Endodermal cell (in vitro differentiated cells): Measurements from ENCODE around the gene EIF3D. TPM values are rescaled to one million over a fixed set of nuclear protein-coding genes. Genes with fewer than 3 reads are reported as not detected.
A peak's percentile ranks its signal among the peaks of the same experiment; 100 is the strongest.

Experiments used
- DNase-seq: peaks from one replicate; pipeline ENCODE4 v3.0.0-alpha.2; 2017
- H3K27ac ChIP-seq: 2 replicates; pipeline ENCODE4 v1.5.1; 2013; ENCODE audit warnings: mild to moderate bottlenecking, low read depth, low read length, moderate library complexity
- H3K27me3 ChIP-seq: 2 replicates; pipeline ENCODE4 v1.6.1; 2013; ENCODE audit warnings: mild to moderate bottlenecking, low read length, moderate library complexity; ENCODE audit not compliant: insufficient read depth, control insufficient read depth, poor library complexity, severe bottlenecking
- H3K36me3 ChIP-seq: 2 replicates; pipeline ENCODE4 v1.7.0; 2013; ENCODE audit warnings: mild to moderate bottlenecking, low read length, moderate library complexity; ENCODE audit not compliant: control insufficient read depth, insufficient read depth
- H3K4me1 ChIP-seq: one replicate; pipeline ENCODE4 v1.7.0; 2013; ENCODE audit warnings: low read length; ENCODE audit not compliant: control insufficient read depth, insufficient read depth
- H3K4me3 ChIP-seq: 2 replicates; pipeline ENCODE4 v1.5.1; 2013; ENCODE audit warnings: mild to moderate bottlenecking, low read length, moderate library complexity
- H3K9ac ChIP-seq: 2 replicates; pipeline ENCODE4 v1.6.1; 2013; ENCODE audit warnings: mild to moderate bottlenecking, low read length, moderate library complexity; ENCODE audit not compliant: poor library complexity, severe bottlenecking; ENCODE audit errors: extremely low read depth
- H3K9me3 ChIP-seq: 2 replicates; pipeline ENCODE4 v1.6.1; 2013; ENCODE audit warnings: mild to moderate bottlenecking, low read length, moderate library complexity; ENCODE audit not compliant: control insufficient read depth
- H3K27ac Mint-ChIP-seq: 2 replicates; pipeline ENCODE4 v1.8.0; 2020; ENCODE audit warnings: mixed read lengths
- H3K27me3 Mint-ChIP-seq: 2 replicates; pipeline ENCODE4 v1.8.0; 2021; ENCODE audit warnings: mild to moderate bottlenecking, mixed read lengths; ENCODE audit not compliant: insufficient read depth
- H3K36me3 Mint-ChIP-seq: 2 replicates; pipeline ENCODE4 v1.8.0; 2020; ENCODE audit warnings: low read depth, mixed read lengths
- H3K4me1 Mint-ChIP-seq: 2 replicates; pipeline ENCODE4 v1.8.0; 2020; ENCODE audit warnings: mixed read lengths
- H3K4me3 Mint-ChIP-seq: 2 replicates; pipeline ENCODE4 v1.8.0; 2020; ENCODE audit warnings: mild to moderate bottlenecking, moderate library complexity, mixed read lengths
- H3K9me3 Mint-ChIP-seq: 2 replicates; pipeline ENCODE4 v1.8.0; 2020; ENCODE audit warnings: mild to moderate bottlenecking, mixed read lengths
- WGBS, 2 experiments: methylation state at CpG; one replicate each; pipeline versions ENCODE4 v1.1.5 to v1.1.7; 2013; ENCODE audit warnings: missing lambda C conversion rate in 2 of 2, mixed read lengths in 1 of 2; ENCODE audit not compliant: insufficient coverage in 1 of 2, insufficient read length in 1 of 2; 5-methylcytosine and 5-hydroxymethylcytosine counted together
- total RNA-seq, 2 donors: library from RNA; stranded (reverse); fragmentation: NEBNext Ultra II Directional in 1 of 2; extraction: Animal tissue kit (Norgen Biotek cat#: 25700) in 1 of 2; gene quantifications; 2 replicates in 1 of 2; 3 replicates in 1 of 2; pipeline ENCODE4 v1.2.1, GENCODE V29; 2021
- TF ChIP-seq, protein P1 (sequence below): fragments of 200-600 bp; sonication (generic); conservative IDR thresholded peaks from 2 replicates; pipeline ENCODE4 v1.5.0; 2021; ENCODE audit warnings: antibody characterized with exemption, mild to moderate bottlenecking

Gene EIF3D
- total RNA-seq, 2 donors from 2014 or later = 157 to 196 TPM

DNA sequence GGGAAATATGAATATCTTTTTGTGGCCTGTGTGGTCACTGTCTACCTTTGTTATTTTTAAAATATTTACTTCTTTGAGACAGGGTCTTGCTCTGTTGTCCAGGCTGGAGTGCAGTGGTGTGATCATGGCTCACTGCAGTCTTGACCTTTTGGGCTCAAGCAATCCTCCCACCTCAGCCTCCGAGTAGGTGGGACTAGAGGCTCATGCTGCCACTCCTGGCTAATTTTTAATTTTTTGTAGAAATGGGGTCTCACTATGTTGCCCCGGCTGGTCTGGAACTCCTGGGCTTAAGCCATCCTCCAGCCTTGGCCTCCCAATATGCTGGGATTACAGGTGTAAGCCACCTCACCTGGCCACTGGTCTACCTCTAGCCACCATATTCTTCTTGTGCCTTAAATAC lies 3.5 kb upstream of the EIF3D start:
- Mint-ChIP-seq H3K36me3 (no peaks in the 10 kb centered on the region), H3K4me3 (no peak overlapping the region), H3K9me3 (peaks cover 18% of the 10 kb centered on the region), H3K27ac (no peak overlapping the region), H3K4me1 (no peaks in the 10 kb centered on the region), H3K27me3 (no peaks in the 10 kb centered on the region)
- Histone ChIP-seq H3K4me1 (no peaks in the 10 kb centered on the region), H3K9me3 (peaks cover 7% of the 10 kb centered on the region), H3K4me3 (no peak overlapping the region), H3K36me3 (no peaks in the 10 kb centered on the region), H3K27ac (no peak overlapping the region), H3K9ac (no peak overlapping the region), H3K27me3 (no peaks in the 10 kb centered on the region)
- TF ChIP-seq, protein P1, sequence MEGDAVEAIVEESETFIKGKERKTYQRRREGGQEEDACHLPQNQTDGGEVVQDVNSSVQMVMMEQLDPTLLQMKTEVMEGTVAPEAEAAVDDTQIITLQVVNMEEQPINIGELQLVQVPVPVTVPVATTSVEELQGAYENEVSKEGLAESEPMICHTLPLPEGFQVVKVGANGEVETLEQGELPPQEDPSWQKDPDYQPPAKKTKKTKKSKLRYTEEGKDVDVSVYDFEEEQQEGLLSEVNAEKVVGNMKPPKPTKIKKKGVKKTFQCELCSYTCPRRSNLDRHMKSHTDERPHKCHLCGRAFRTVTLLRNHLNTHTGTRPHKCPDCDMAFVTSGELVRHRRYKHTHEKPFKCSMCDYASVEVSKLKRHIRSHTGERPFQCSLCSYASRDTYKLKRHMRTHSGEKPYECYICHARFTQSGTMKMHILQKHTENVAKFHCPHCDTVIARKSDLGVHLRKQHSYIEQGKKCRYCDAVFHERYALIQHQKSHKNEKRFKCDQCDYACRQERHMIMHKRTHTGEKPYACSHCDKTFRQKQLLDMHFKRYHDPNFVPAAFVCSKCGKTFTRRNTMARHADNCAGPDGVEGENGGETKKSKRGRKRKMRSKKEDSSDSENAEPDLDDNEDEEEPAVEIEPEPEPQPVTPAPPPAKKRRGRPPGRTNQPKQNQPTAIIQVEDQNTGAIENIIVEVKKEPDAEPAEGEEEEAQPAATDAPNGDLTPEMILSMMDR = no peak
- 64 to 71% methylated on average over 2 of the region's 2 CpGs for WGBS, 2 experiments
- DNase-seq = no peak

DNA sequence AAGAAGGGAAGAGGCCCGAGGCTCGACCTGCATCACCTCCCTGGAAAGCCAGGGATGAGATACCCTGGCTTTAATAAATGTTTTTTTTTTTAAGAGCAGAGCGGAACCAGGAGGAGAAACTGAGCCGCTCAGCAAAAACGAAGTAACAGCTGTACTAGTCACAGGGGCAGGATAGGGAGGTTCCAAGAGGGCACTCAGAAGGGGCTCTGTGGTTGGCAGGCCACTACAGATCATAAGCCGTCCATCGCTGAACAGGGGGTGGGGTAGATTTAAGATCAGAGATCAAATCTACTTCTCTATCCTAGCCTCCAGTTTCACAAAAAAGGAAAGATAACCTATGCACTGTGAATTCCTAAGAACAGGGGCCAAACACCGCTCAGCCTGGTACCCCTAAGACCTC lies 625 bp downstream of the EIF3D start:
- Histone ChIP-seq H3K9ac (peak overlapping the region; percentile 79), H3K9me3 (no peaks in the 10 kb centered on the region), H3K4me3 (peak overlapping the region; percentile 87), H3K4me1 (no peaks in the 10 kb centered on the region), H3K27ac (peak overlapping the region; percentile 90), H3K27me3 (no peaks in the 10 kb centered on the region), H3K36me3 (peaks cover 38% of the 10 kb centered on the region)
- peaks cover 4% of the 10 kb centered on the region for H3K9me3 Mint-ChIP-seq
- TF ChIP-seq, protein P1 = no peak
- no peak for DNase-seq
- peak overlapping the region; percentile 98 for H3K27ac Mint-ChIP-seq
- H3K36me3 Mint-ChIP-seq = peaks cover 37% of the 10 kb centered on the region
- H3K27me3 Mint-ChIP-seq = no peaks in the 10 kb centered on the region
- 5 to 12% methylated on average over 4 to 6 of the region's 8 CpGs for WGBS, 2 experiments
- H3K4me1 Mint-ChIP-seq = peaks cover 3% of the 10 kb centered on the region
- H3K4me3 Mint-ChIP-seq = peak overlapping the region; percentile 95

DNA sequence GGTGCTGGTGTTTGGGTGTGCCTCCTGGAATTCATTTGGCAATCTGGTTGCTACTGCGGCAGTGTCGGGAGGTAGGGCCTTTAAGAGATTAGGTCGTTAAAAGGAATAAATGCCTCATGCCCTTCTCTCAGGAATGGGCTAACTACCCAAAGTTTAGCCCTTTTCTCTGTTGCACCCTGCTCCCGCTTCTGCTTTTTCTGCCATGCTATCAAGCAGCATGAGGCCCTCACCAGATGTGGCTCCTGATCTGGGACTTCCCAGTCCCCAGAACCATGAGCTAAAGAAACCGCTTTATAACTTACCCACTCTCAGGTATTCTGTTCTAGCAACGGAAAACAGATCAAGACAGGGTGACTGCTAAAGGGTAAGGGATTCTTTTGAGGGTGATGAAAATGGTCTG lies 6.3 kb downstream of the EIF3D start:
- Histone ChIP-seq H3K4me1 (no peaks in the 10 kb centered on the region), H3K9ac (no peak overlapping the region), H3K4me3 (no peak overlapping the region), H3K36me3 (peaks cover 94% of the 10 kb centered on the region), H3K27me3 (no peaks in the 10 kb centered on the region), H3K27ac (no peak overlapping the region), H3K9me3 (no peaks in the 10 kb centered on the region)
- Mint-ChIP-seq H3K4me1 (peaks cover 3% of the 10 kb centered on the region), H3K27ac (no peak overlapping the region), H3K36me3 (peaks cover 80% of the 10 kb centered on the region), H3K4me3 (no peak overlapping the region), H3K9me3 (no peaks in the 10 kb centered on the region), H3K27me3 (no peaks in the 10 kb centered on the region)
- DNase-seq = no peak
- TF ChIP-seq, protein P1 = no peak
- 68 to 92% methylated on average over 3 to 6 of the region's 6 CpGs for WGBS, 2 experiments
